Measurements from ENCODE around the gene MTUS2.

The MTUS2 gene

GRCh38 chr13:29402166-29402636 is 582.1 kb downstream of the MTUS2 start:
- DNase-seq (ENCODE audit: low read depth in 3 of 3): no peak

DNA sequence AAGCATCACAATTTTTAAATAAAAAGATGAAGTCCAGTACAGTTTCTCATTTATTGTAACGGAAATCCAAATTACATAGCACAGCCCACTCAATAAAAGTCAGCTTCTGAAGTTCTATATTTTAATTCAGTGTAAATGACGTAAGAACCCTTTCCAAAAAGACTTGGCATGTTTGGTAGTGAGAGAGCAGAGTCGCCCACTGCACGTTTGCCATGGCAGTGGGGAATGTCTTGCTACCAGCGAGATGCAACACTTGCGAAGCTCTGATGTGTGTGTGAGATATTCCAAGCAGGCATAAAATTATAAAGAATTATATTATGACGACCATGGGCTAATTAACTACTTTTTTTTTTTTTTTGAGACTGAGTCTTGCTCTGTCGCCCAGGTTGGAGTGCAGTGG is 585.3 kb downstream of the MTUS2 start:
- no peak for DNase-seq (ENCODE audit: low read depth in 3 of 3)

DNA sequence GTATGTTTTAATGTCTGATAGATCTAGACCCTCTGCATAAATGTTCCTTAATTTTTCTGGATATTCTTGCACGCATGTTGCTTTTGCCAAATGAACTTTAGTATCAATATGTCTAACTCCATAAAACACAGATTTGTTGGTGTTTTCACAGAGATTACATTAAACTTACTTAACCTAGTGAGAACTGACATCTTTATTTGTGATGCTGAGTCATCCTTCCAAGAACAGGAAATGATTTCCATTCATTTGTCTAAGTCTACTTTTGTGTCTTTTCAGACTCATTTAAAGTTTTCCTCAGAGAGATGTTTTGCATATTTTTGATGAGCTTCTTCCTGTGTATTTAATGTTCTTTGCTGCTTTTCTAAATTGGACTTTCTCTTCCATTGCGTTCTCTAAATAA is 591.3 kb downstream of the MTUS2 start:
- DNase-seq (ENCODE audit: low read depth in 3 of 3): no peak

- no peak for DNase-seq (ENCODE audit: low read depth in 3 of 3)
These were observed 597.9 kb downstream of the MTUS2 start for GRCh38 chr13:29418026-29418425.

DNA sequence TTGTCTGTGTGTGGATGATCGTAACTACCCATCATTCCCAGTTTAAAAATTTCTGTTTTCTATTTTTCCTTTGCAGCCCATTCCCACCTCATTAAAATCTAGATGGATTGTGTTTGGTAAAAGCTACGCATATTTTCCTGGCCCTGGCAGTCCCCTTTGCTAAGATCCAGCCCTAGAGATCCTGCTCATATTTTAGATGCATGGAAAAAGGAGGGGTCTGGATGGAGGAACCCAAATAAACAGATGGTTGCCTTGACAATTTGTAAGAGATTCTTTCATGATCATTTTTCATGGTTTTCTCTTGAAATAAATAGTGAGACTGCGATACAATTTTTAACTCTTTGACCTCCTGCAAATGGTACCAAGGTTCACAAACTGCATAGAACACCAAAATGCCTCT is 601.0 kb downstream of the MTUS2 start:
- DNase-seq (ENCODE audit: low read depth in 3 of 3): no peak

- DNase-seq (ENCODE audit: low read depth in 3 of 3): no peak
These were observed 601.9 kb downstream of the MTUS2 start for GRCh38 chr13:29422015-29422414.

- no peak for DNase-seq (ENCODE audit: low read depth in 3 of 3)
These were observed 602.9 kb downstream of the MTUS2 start for GRCh38 chr13:29423050-29423449.

- DNase-seq (ENCODE audit: low read depth in 3 of 3): no peak
These were observed 607.8 kb downstream of the MTUS2 start for GRCh38 chr13:29427937-29428309.

- DNase-seq (ENCODE audit: low read depth in 3 of 3): no peak
These were observed 608.4 kb downstream of the MTUS2 start for GRCh38 chr13:29428310-29429181.

DNA sequence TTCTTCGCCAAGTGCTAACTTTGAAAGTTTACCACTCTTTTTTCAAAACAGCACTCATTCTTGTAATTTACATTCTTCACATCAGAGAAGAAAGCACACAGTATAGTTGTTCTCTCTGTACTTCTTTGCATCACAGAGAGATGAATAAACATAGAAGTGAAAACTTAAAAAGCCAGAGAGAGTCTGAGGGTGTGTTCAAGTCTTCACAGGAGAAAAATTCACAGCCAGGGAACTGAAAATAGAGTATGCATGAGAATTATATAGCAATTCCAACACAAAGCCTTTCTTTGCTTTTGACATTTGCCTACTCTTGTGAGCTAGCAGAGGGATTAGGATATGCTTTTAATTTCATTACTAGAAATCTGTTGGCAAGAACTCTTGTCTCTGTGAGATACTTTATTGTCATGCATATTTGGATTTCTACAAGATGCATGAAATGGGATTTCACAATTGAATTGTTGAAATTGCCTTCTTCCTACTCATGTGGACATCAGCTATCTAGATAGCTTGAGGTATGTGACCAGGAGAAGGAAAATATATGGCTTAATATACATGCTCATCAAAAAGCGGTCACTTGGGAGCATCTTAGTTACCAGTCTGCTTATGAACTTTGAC is 609.3 kb downstream of the MTUS2 start:
- DNase-seq (ENCODE audit: low read depth in 3 of 3): no peak

GRCh38 chr13:29434217-29434945 is 614.2 kb downstream of the MTUS2 start:
- no peak for DNase-seq (ENCODE audit: low read depth in 3 of 3)

DNA sequence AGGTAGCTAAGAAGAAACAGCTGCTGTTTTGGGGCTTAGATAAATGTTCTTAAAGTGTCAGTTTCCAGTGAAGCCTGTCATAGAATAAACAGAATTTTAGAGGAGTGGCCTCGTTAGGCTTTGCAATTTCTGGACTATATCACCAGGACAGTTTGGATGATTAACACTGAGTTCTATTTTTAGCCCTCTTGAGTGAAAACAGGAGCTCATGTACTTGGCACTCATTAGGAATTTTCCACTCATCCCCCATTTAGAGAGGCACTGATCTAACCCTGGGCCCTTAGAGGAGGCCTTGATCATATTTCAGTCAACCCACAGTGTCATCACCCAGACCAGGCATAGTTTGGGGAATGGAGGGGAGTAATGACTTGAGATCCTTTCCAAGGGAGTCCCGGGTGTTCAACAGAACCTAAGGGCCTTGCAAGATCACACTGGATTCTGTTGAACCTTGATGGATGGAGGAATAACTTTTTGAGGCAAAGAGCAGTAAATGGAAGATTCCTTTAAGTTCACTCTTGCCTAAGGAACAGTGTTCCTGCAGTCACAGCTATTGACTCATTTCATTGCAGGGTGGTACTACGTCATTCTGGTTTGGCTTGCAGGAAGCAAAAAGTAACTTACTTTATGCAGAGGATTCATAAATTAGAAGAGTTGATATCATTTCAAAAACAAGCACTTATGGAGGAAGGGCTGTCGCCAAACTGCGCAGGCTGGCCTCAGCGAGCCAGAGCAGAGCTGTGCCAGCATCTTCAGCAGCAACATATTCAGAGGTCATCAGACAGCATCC is 615.2 kb downstream of the MTUS2 start:
- DNase-seq (ENCODE audit: low read depth in 3 of 3): no peak

- no peak for DNase-seq (ENCODE audit: low read depth in 3 of 3)
These were observed 616.2 kb downstream of the MTUS2 start for GRCh38 chr13:29436291-29436690.

DNA sequence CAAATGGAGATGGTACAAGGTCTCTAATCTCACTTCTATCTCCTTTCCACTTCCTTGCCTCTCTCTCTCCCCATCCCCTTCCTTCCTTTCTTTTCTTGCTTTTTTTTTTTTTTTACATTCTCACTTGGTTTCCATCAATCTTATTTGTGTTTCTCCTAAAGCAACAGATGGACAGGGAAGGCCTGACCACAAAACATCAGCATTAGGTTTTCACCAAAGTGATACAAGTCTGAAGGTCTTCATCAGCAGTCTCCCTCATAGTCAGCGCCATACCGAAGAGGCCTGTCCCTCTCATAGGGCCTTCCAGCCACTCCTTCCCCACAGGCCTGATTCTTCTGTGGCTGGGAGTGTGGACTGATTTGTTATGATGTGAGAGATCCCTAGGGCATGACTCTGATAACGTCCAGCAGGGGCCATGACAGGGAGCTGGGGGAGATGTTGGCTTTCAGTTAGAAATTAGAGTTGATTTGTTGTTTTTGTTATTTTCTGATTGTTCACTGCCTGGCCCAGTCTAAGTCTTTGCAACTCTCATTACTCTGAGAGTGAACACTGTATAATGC is 616.7 kb downstream of the MTUS2 start:
- DNase-seq (ENCODE audit: low read depth in 3 of 3): no peak

GRCh38 chr13:29438769-29439168 is 618.6 kb downstream of the MTUS2 start:
- no peak for DNase-seq (ENCODE audit: low read depth in 3 of 3)

DNA sequence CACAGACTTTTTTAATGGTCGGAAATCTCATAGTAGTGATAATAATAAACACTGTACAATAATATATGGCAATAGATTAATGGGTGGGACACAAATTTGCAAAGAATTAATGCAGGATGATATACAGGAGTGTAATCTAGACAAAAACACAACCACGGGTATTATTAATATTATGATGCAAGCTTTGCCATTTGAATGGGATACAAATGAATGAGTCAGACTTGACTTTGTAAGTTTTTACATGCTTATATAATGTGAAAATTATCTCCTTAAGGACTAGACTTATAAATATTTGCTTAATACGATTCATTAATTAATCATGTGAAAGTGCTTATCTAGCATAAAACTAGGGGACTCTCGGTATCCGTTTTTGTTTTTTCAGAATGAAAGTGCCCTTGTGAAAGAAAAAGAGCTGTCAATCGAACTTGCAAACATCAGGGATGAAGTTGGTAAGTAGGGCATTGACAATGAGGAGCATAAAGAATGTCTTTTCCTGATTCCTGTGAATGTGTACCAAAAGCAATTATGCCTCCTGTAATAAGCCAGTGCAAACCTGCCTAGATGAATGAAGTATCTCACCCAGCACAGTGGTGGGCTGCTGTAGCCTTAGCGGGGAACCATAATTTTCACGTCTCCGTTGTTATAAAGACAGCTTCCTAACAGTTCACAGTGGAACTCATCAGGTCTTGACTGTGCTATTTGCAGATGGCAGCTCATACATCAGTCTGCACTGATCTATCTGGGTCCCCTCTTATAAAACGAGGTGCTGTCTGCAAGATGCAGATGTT is 619.7 kb downstream of the MTUS2 start:
- no peak for DNase-seq (ENCODE audit: low read depth in 3 of 3)

- DNase-seq (ENCODE audit: low read depth in 3 of 3): no peak
These were observed 621.2 kb downstream of the MTUS2 start for GRCh38 chr13:29441306-29441705.

- DNase-seq (ENCODE audit: low read depth in 3 of 3): no peak
These were observed 625.9 kb downstream of the MTUS2 start for GRCh38 chr13:29446016-29446415.

DNA sequence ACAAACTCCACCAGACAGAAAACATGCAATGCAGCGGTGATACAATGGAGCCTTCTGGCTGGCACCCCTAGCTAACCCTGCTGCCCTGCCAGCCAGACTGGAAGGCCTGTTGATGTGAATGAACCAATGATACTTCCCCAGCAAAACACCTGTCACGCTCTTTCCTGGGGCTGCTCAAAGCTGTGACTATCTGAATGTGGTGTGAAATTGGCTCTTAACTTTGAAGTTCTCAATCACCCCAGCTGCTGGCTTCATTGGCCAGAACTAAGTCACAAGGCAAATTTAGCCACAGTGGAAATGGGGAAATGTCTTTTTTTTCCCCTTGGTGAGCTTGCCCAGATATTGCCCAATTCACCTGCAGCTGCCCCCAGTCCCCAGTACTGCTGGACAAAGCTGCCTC is 628.0 kb downstream of the MTUS2 start:
- DNase-seq (ENCODE audit: low read depth in 3 of 3): no peak

DNA sequence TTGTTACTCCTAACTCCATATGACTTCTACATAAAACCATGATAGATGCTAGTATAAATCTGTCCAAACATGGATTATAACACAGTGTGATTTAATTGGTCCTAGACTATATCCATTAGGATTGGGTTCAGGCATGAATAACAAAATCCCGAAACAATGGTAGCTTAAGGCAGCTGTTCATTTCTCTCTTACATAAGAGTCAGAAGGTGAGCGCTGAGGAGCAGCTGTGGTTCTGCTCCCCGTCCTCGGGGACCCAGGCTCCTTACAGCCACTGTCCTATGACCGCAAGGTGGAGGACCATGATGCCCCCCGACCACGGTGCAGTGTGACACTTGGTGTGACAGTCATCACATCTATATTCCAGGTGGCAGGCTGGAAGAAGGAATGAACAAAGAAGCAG is 629.6 kb downstream of the MTUS2 start:
- no peak for DNase-seq (ENCODE audit: low read depth in 3 of 3)

- no peak for DNase-seq (ENCODE audit: low read depth in 3 of 3)
These were observed 631.8 kb downstream of the MTUS2 start for GRCh38 chr13:29451976-29452375.

All from stimulated activated CD4-positive, alpha-beta T cell treated with anti-CD3 and anti-CD28 coated beads, TNF-alpha, amount 100 ng/mL, for 24 hours (primary cell).